HCT116 (cell line): ENCODE data around the gene COA8. TPM values are rescaled to one million over a fixed set of nuclear protein-coding genes. Genes with fewer than 3 reads are reported as not detected.

ENCODE experiments used
- ATAC-seq: fragments of 200-7000 bp; cut with Tn5 transposase; 2 replicates; pipeline ENCODE4 v1.9.1; 2020; ENCODE audit warnings: mild to moderate bottlenecking, moderate library complexity
- BruUV-seq: library from RNA; stranded (reverse); fragments of 400-500 nt; replicated peaks from 2 replicates; lab custom pipeline; 2021; lab: Mats Ljungman, UMichigan
- CTCF ChIA-PET: fragments of 300-600 bp; sonication (Branson Sonifier 250); formaldehyde crosslinking; loops from one replicate; lab custom pipeline; 2021; ENCODE audit warnings: antibody characterized with exemption; lab: Charles Lee
- POLR2A ChIA-PET: fragments of 300-600, 350-600 bp; sonication (Branson Sonifier 250); formaldehyde crosslinking; loops from one replicate; lab custom pipeline; 2021; ENCODE audit warnings: antibody characterized with exemption; lab: Charles Lee
- RAD21 ChIA-PET, 2 experiments: fragments of 300-600 bp; sonication (Branson Sonifier 250); formaldehyde crosslinking; loops; one replicate each; lab custom pipeline; 2023; ENCODE audit warnings: low total read pairs in 2 of 2; ENCODE audit not compliant: uncharacterized antibody in 2 of 2, unreplicated experiment in 2 of 2, low non-redundant PET in 1 of 2; lab: Charles Lee
- DNase-seq: peaks from one replicate; pipeline ENCODE4 v3.0.0-alpha.2; 2010; ENCODE audit warnings: low read depth, low spot score
- H2AFZ ChIP-seq: fragments of 200-600 bp; shearing (Covaris generic), sonication (generic); 2 replicates; pipeline ENCODE4 v1.6.1; 2017; ENCODE audit warnings: low read depth, mixed run types, mixed read lengths, antibody characterized with exemption, low read length; ENCODE audit not compliant: poor library complexity, severe bottlenecking
- H3K27ac ChIP-seq: 2 replicates; pipeline ENCODE4 v1.5.1; 2012; ENCODE audit warnings: low read depth, low read length
- H3K27me3 ChIP-seq: fragments of 200-600 bp; sonication (generic); 2 replicates; pipeline ENCODE4 v1.6.1; 2016; ENCODE audit warnings: mixed run types, low read length, mixed read lengths; ENCODE audit not compliant: insufficient read depth
- H3K36me3 ChIP-seq, 2 experiments: fragments of 200-500 bp in 1 of 2; fragments of 200-600 bp in 1 of 2; sonication (Bioruptor generic) in 1 of 2; sonication (generic) in 1 of 2; 2 replicates each; pipeline versions ENCODE4 v1.5.1 to v1.6.1; 2014 to 2016; ENCODE audit warnings: low read length in 2 of 2, inconsistent platforms in 1 of 2, mixed read lengths in 1 of 2, mixed run types in 1 of 2; ENCODE audit not compliant: insufficient read depth in 2 of 2, control insufficient read depth in 1 of 2
- H3K4me1 ChIP-seq, 2 experiments: fragments of 200-600 bp in 1 of 2; sonication (generic) in 1 of 2; 2 replicates each; pipeline versions ENCODE4 v1.5.1 to v1.6.1; 2012 to 2017; ENCODE audit warnings: low read length in 2 of 2, inconsistent platforms in 1 of 2, mild to moderate bottlenecking in 1 of 2, mixed read lengths in 1 of 2, mixed run types in 1 of 2, moderate library complexity in 1 of 2; ENCODE audit not compliant: insufficient read depth in 2 of 2, control insufficient read depth in 1 of 2
- H3K4me2 ChIP-seq: fragments of 200-600 bp; sonication (generic); 2 replicates; pipeline ENCODE4 v1.6.1; 2017; ENCODE audit warnings: mixed run types, low read length, mixed read lengths
- H3K4me3 ChIP-seq, 2 experiments: fragments of 200-600 bp in 1 of 2; sonication (generic) in 1 of 2; replicated peaks in 1 of 2; 2 replicates each; pipeline ENCODE4 v1.5.1; 2011 to 2016; ENCODE audit warnings: low read length in 2 of 2, control low read depth in 1 of 2, low read depth in 1 of 2, mild to moderate bottlenecking in 1 of 2, mixed read lengths in 1 of 2, mixed run types in 1 of 2
- H3K79me2 ChIP-seq: fragments of 200-600 bp; sonication (generic); 2 replicates; pipeline ENCODE4 v1.6.1; 2017; ENCODE audit warnings: mild to moderate bottlenecking, mixed run types, low read length, moderate library complexity, mixed read lengths; ENCODE audit not compliant: insufficient read depth
- H3K9ac ChIP-seq: fragments of 200-600 bp; sonication (generic); 2 replicates; pipeline ENCODE4 v1.6.1; 2016; ENCODE audit warnings: low read length, mixed read lengths
- H3K9me2 ChIP-seq: fragments of 200-600 bp; sonication (generic), shearing (Covaris generic); 2 replicates; pipeline ENCODE4 v1.6.1; 2017; ENCODE audit warnings: mixed run types, mild to moderate bottlenecking, moderate library complexity; ENCODE audit not compliant: insufficient read depth
- H3K9me3 ChIP-seq, 2 experiments: fragments of 200-500 bp in 1 of 2; fragments of 200-600 bp in 1 of 2; sonication (Bioruptor generic) in 1 of 2; sonication (generic) in 1 of 2; 2 replicates each; pipeline ENCODE4 v1.6.1; 2014 to 2017; ENCODE audit warnings: low read length in 2 of 2, mixed read lengths in 2 of 2, inconsistent platforms in 1 of 2, low read depth in 1 of 2, mild to moderate bottlenecking in 1 of 2, mixed run types in 1 of 2, moderate library complexity in 1 of 2; ENCODE audit not compliant: control insufficient read depth in 1 of 2, insufficient read depth in 1 of 2
- H4K20me1 ChIP-seq: fragments of 200-600 bp; sonication (generic), shearing (Covaris generic); 2 replicates; pipeline ENCODE4 v1.6.1; 2017; ENCODE audit warnings: mixed run types, mild to moderate bottlenecking, moderate library complexity; ENCODE audit not compliant: insufficient read depth
- CTCF ChIP-seq, 3 experiments: fragments of 200-600 bp in 1 of 3; sonication (generic) in 1 of 3; IDR thresholded peaks in 2 of 3; conservative IDR thresholded peaks in 1 of 3; 2 replicates each; pipeline ENCODE4 v1.5.1; 2012 to 2017; ENCODE audit warnings: low read depth in 2 of 3, low read length in 2 of 3, antibody characterized with exemption in 1 of 3, borderline replicate concordance in 1 of 3, control low read depth in 1 of 3, mild to moderate bottlenecking in 1 of 3, mixed read lengths in 1 of 3, mixed run types in 1 of 3, moderate library complexity in 1 of 3; ENCODE audit not compliant: insufficient read depth in 1 of 3
- JUND ChIP-seq: IDR thresholded peaks from 2 replicates; pipeline ENCODE4 v1.6.1; 2012
- MAX ChIP-seq: IDR thresholded peaks from 2 replicates; pipeline ENCODE4 v1.6.1; 2012
- POLR2A ChIP-seq: IDR thresholded peaks from 2 replicates; pipeline ENCODE4 v1.7.0; 2011; ENCODE audit warnings: borderline replicate concordance; ENCODE audit not compliant: insufficient read depth, insufficient read length; ENCODE audit errors: extremely low read depth
- SIN3A ChIP-seq: IDR thresholded peaks from 2 replicates; pipeline ENCODE4 v1.6.1; 2012; ENCODE audit warnings: low read depth
- ZBTB33 ChIP-seq: IDR thresholded peaks from 2 replicates; pipeline ENCODE4 v1.6.1; 2011; ENCODE audit warnings: mild to moderate bottlenecking, low read length, moderate library complexity; ENCODE audit not compliant: insufficient replicate concordance; ENCODE audit errors: extremely low read depth
- intact Hi-C: fragments of 100-400 bp; cut with micrococcal nuclease; formaldehyde crosslinking; loops from 2 replicates; pipeline ENCODE4 v1.10.0; 2022
- total RNA-seq: library from RNA; stranded (reverse); gene quantifications from one replicate; pipeline ENCODE4 v1.2.1, GENCODE V29; 2021; ENCODE audit not compliant: unreplicated experiment

Gene COA8
- total RNA-seq, 1 experiment from 2014 or later = 29.4 TPM

- DNase-seq = no peak
- Histone ChIP-seq H3K9me2 (no peaks in the 10 kb centered on the region), H3K79me2 (no peaks in the 10 kb centered on the region), H3K36me3 (peaks cover 0 to 4% of the 10 kb centered on the region in 2 experiments; a peak in 1 of 4 replicates), H4K20me1 (no peaks in the 10 kb centered on the region), H3K27me3 (no peaks in the 10 kb centered on the region), H2AFZ (no peak overlapping the region), H3K4me2 (peak overlapping the region; percentile 77), H3K9ac (no peak overlapping the region), H3K27ac (no peak overlapping the region), H3K4me3 (no peak overlapping the region), H3K4me1 (peaks cover 34 to 54% of the 10 kb centered on the region in 2 experiments), H3K9me3 (no peaks in the 10 kb centered on the region)
- TF ChIP-seq JUND (no peak), CTCF (IDR thresholded peaks at IDR 0.05 in 2 of 3, conservative IDR thresholded peaks at IDR 0.05 in 1 of 3; ENCODE audit: borderline replicate concordance in 1 of 3, insufficient read depth in 1 of 3, low read depth in 2 of 3, low read length in 2 of 3) (peak in 2 of 3 experiments; percentile 17 to 27; a peak in 2 of 6 replicates), ZBTB33 (no peak), SIN3A (no peak), MAX (no peak), POLR2A (no peak)
- ChIA-PET POLR2A (interaction anchor here (0.8 to 0.9 kb wide), 2 partner anchors 17 to 1015 kb away, joined by 3 read pairs; partner anchors contain the start of gene CKB), RAD21 (no interaction called here), CTCF (interaction anchor here (0.8 to 1.8 kb wide), 3 partner anchors 9 to 18 kb away, joined by 3 to 7 read pairs (median 4); no protein-coding TSS in a partner anchor)
- ATAC-seq = peak; percentile 52
- no TSS peak for BruUV-seq
- intact Hi-C loops = no loop called here
Observed at GRCh38 chr14:103539056-103539825, 23.5 kb upstream of the COA8 start.
